ENCODE measurements around the gene GEMIN7.

Gene GEMIN7

GRCh38 chr19:45046355-45046754 lies 32.7 kb upstream of the GEMIN7 start:
- Histone ChIP-seq H3K9me2 (replicated peaks; ENCODE audit: insufficient read depth, low read length) (no peaks in the 10 kb centered on the region), H3K79me2 (ENCODE audit: insufficient read depth, low read length) (peaks cover 79% of the 10 kb centered on the region), H3K4me3 (ENCODE audit: insufficient read depth, low read length, poor library complexity, severe bottlenecking) (peak overlapping the region; percentile 52), H3K36me3 (ENCODE audit: low read length) (no peaks in the 10 kb centered on the region), H4K20me1 (ENCODE audit: low read depth, low read length) (no peaks in the 10 kb centered on the region), H3K4me2 (ENCODE audit: low read depth, low read length, poor library complexity, severe bottlenecking) (peak overlapping the region; percentile 95), H3K27me3 (ENCODE audit: low read length) (no peaks in the 10 kb centered on the region), H3K27ac (ENCODE audit: low read depth, low read length) (peak overlapping the region; percentile 96), H3F3A (ENCODE audit: insufficient read depth) (peaks cover 21% of the 10 kb centered on the region), H3K9ac (ENCODE audit: low read length) (peak overlapping the region; percentile 60), H2AFZ (ENCODE audit: low read depth, low read length, severe bottlenecking) (no peak overlapping the region), H3K9me3 (ENCODE audit: insufficient read depth, low read length) (no peaks in the 10 kb centered on the region)
- TF ChIP-seq, protein P1, sequence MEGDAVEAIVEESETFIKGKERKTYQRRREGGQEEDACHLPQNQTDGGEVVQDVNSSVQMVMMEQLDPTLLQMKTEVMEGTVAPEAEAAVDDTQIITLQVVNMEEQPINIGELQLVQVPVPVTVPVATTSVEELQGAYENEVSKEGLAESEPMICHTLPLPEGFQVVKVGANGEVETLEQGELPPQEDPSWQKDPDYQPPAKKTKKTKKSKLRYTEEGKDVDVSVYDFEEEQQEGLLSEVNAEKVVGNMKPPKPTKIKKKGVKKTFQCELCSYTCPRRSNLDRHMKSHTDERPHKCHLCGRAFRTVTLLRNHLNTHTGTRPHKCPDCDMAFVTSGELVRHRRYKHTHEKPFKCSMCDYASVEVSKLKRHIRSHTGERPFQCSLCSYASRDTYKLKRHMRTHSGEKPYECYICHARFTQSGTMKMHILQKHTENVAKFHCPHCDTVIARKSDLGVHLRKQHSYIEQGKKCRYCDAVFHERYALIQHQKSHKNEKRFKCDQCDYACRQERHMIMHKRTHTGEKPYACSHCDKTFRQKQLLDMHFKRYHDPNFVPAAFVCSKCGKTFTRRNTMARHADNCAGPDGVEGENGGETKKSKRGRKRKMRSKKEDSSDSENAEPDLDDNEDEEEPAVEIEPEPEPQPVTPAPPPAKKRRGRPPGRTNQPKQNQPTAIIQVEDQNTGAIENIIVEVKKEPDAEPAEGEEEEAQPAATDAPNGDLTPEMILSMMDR (IDR thresholded peaks at IDR 0.05; ENCODE audit: insufficient read depth, low read length, poor library complexity, severe bottlenecking): no peak
- no peak for TF ChIP-seq EZH2phosphoT487 (conservative IDR thresholded peaks at IDR 0.05; ENCODE audit: low read length)

DNA sequence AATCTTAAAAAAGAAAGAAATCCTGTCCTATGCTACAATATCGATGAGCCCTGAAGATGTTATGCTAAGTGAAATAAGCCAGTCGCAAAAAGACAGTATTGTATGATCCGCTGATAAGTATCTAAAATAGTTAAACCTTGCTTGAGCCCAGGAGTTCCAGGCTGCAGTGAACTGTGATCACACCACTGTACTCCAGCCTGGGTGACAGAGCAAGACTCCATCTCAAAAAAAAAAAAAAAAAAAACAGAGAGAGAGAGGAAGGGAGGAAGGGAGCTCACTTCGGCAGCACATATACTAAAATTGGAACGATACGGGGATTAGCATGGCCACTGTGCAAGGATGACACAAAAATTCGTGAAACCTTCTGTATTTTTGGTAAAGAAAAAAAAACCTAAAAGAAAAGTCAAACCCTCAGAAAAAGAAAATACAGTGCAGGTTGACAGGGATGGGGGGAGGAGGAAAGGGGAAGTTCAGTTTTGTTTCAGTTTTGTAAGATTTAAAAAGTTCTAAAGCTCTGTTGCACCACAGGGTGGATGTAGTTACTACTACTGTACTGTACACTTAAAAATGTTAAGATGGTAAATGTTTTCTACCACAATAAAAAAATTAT lies 31.8 kb upstream of the GEMIN7 start:
- Histone ChIP-seq H3K4me3 (ENCODE audit: insufficient read depth, low read length, poor library complexity, severe bottlenecking) (peak overlapping the region; percentile 52), H4K20me1 (ENCODE audit: low read depth, low read length) (no peaks in the 10 kb centered on the region), H3F3A (ENCODE audit: insufficient read depth) (peaks cover 21% of the 10 kb centered on the region), H3K9me3 (ENCODE audit: insufficient read depth, low read length) (no peaks in the 10 kb centered on the region), H3K9ac (ENCODE audit: low read length) (peak overlapping the region; percentile 60), H3K36me3 (ENCODE audit: low read length) (no peaks in the 10 kb centered on the region), H3K27ac (ENCODE audit: low read depth, low read length) (peak overlapping the region; percentile 96), H3K4me2 (ENCODE audit: low read depth, low read length, poor library complexity, severe bottlenecking) (peak overlapping the region; percentile 95), H2AFZ (ENCODE audit: low read depth, low read length, severe bottlenecking) (no peak overlapping the region), H3K79me2 (ENCODE audit: insufficient read depth, low read length) (peaks cover 79% of the 10 kb centered on the region), H3K9me2 (replicated peaks; ENCODE audit: insufficient read depth, low read length) (no peaks in the 10 kb centered on the region), H3K27me3 (ENCODE audit: low read length) (no peaks in the 10 kb centered on the region)
- TF ChIP-seq, protein P1 (IDR thresholded peaks at IDR 0.05; ENCODE audit: insufficient read depth, low read length, poor library complexity, severe bottlenecking): no peak
- no peak for TF ChIP-seq EZH2phosphoT487 (conservative IDR thresholded peaks at IDR 0.05; ENCODE audit: low read length)

DNA sequence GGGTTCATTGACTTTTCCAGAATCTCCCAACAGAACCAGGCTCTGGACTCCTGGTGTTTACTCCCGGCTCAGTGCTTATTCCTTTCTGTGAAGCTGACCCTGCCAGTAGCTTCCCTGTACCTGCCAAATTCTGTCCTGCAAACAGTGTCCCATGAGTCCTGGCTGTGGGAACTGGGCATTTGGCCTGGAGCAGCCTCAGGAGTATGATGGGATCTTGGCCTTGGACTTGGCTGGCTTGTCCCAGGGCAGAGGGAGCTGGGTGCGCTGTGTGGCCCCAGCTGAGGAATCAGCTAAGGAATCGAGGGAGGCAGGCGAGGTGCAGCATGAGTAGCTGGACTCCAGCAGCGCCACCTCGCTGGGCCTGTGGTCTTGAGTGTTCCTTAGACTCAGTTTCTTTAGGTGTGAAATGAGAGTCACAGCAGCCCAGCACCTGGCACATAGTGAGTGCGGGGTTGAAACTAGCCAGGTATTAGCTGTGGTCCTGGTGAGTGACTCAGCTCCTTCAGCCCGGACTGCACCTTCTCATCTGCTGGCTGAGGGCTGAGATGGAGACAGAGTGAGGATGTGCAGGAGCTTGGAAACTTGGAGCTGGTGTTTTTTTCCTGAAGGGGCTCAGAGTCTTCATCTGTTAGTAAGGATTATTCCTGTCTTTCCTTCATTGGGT lies 29.9 kb upstream of the GEMIN7 start:
- no peak overlapping the region for H3K9ac ChIP-seq (ENCODE audit: low read length)
- no peaks in the 10 kb centered on the region for H4K20me1 ChIP-seq (ENCODE audit: low read depth, low read length)
- H3K9me2 ChIP-seq (replicated peaks; ENCODE audit: insufficient read depth, low read length): no peaks in the 10 kb centered on the region
- H3K27me3 ChIP-seq (ENCODE audit: low read length): no peaks in the 10 kb centered on the region
- H3K4me3 ChIP-seq (ENCODE audit: insufficient read depth, low read length, poor library complexity, severe bottlenecking): no peak overlapping the region
- H3K36me3 ChIP-seq (ENCODE audit: low read length): no peaks in the 10 kb centered on the region
- peaks cover 21% of the 10 kb centered on the region for H3F3A ChIP-seq (ENCODE audit: insufficient read depth)
- no peak overlapping the region for H3K4me2 ChIP-seq (ENCODE audit: low read depth, low read length, poor library complexity, severe bottlenecking)
- no peaks in the 10 kb centered on the region for H3K9me3 ChIP-seq (ENCODE audit: insufficient read depth, low read length)
- no peak overlapping the region for H2AFZ ChIP-seq (ENCODE audit: low read depth, low read length, severe bottlenecking)
- H3K79me2 ChIP-seq (ENCODE audit: insufficient read depth, low read length): peaks cover 81% of the 10 kb centered on the region
- TF ChIP-seq EZH2phosphoT487 (conservative IDR thresholded peaks at IDR 0.05; ENCODE audit: low read length): no peak
- TF ChIP-seq, protein P1 (IDR thresholded peaks at IDR 0.05; ENCODE audit: insufficient read depth, low read length, poor library complexity, severe bottlenecking): no peak
- peak overlapping the region; percentile 23 for H3K27ac ChIP-seq (ENCODE audit: low read depth, low read length)

Data from SU-DHL-6 (cell line).